Loucy (cell line): ENCODE measurements around the gene ARIH1.

Source experiments
- CTCF ChIP-seq: fragments of 200-600 bp; sonication (generic); conservative IDR thresholded peaks from 2 replicates; pipeline ENCODE4 v1.5.1; 2014; ENCODE audit warnings: mild to moderate bottlenecking, antibody characterized with exemption, low read length
- EZH2phosphoT487 ChIP-seq: fragments of 200-600 bp; IDR thresholded peaks from 2 replicates; pipeline ENCODE4 v1.6.1; 2018; ENCODE audit warnings: antibody characterized with exemption, mild to moderate bottlenecking, moderate library complexity, borderline replicate concordance

GRCh38 chr15:72486144-72486543 is 12.0 kb downstream of the ARIH1 start:
- TF ChIP-seq CTCF (no peak), EZH2phosphoT487 (no peak)
